NCI-H524 treated with DMSO at 0.1 percent for 48 hours (cell line): ENCODE results near the gene KIAA0825.

Experiments
- DNase-seq: peaks from one replicate; lab custom pipeline; 2025; lab: John Stamatoyannopoulos, UW

The KIAA0825 gene

GRCh38 chr5:94313188-94313587 lies 305.2 kb downstream of the KIAA0825 start:
- DNase-seq, result no peak

GRCh38 chr5:94312298-94312697 lies 306.1 kb downstream of the KIAA0825 start:
- DNase-seq, result no peak

- no peak for DNase-seq
Observed at GRCh38 chr5:94310833-94311232, 307.6 kb downstream of the KIAA0825 start.

DNA sequence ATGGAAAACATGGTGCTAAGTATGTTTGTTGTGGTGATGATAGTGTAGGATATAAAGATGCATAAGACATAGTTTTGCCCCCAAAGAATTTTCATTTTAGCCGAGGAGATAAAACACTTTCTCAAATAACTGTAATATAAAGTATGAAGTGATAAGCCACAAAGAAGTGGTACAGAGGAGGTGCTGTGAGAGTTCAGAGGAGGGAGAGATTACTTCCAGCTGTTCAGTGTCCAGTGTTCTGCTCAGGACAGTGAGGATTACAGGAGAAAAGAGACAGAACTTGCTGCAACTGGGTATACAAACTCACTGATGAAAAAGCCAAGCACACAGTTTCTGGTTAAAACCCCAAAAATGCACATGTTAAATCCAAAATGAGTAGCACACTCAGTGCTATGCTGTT lies 309.3 kb downstream of the KIAA0825 start:
- DNase-seq, result no peak

DNA sequence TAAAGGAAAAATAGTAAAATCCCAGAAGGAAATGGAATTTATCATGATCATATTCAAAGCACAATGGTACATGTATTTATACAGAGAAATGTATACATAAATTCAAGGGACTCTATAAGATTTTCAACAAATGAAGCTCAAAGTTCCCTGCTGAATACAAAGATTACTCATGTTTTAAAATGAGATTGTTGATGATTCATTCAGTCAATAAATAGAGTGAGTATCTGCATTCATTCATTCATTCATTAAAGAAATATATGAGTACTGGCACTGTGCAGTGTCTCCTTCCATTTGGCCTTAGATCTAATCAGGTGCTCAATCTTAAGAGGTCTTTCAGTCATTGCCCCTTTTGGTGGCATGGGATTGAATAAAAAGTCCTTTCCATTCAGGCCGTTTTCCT lies 310.0 kb downstream of the KIAA0825 start:
- DNase-seq, result no peak

DNA sequence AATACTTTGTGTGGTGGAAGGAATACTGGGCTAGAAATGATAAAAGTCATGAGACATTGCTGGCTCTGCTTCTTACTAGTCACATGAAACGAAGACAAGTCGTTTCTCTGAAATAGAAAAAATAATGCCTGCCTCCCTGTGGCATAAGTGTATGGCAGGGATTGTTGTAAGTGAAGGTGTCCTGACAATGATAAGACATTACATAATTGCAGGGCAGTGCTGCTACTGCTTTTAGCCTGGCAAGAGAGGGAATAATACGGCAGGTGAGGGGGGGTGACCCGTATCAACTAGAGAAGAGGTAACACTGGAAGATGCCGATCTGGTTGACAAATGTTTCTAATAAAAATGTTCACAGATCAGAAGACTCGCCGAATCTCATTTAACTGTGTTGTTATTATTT lies 314.3 kb downstream of the KIAA0825 start:
- DNase-seq, result no peak

- DNase-seq, result no peak
Observed at GRCh38 chr5:94288937-94289336, 329.5 kb downstream of the KIAA0825 start.

DNA sequence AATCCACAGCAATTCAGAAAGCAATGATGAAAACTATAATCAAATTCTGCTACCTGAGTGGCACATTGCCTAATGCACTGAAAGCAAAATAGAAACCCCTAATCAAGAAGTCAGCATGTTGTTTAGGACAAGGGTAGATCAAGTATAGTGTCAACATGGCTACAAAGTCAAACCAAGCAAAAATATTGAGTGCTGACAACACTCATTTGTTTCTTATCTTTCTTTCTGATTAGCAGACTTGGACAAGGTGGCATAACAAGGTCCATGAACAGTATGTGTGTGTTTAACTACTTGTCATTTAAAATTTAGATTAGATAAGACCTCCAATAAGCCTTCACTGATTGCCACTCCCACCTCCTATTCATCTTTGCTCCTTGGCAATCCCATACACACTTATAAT lies 332.4 kb downstream of the KIAA0825 start:
- DNase-seq, result no peak

DNA sequence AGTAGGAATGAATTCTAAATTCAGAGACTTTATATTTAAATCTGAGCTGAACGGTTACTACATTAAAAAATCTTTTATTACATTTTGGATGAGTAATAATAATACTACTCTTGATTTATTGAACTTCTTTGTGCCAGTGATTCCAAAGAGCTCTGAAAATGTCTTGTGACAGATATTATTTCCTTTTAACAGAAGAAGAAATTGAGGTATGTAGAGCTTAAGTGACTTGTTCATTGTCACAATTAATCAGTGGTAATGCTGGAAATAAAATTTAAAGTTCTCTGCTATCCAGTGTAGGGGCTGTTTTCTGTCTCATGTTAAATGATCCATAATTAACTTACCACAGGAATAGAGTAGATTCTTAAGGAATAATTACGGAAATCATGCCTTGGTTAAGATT lies 335.3 kb downstream of the KIAA0825 start:
- no peak for DNase-seq

GRCh38 chr5:94281236-94281801 lies 337.1 kb downstream of the KIAA0825 start:
- no peak for DNase-seq

DNA sequence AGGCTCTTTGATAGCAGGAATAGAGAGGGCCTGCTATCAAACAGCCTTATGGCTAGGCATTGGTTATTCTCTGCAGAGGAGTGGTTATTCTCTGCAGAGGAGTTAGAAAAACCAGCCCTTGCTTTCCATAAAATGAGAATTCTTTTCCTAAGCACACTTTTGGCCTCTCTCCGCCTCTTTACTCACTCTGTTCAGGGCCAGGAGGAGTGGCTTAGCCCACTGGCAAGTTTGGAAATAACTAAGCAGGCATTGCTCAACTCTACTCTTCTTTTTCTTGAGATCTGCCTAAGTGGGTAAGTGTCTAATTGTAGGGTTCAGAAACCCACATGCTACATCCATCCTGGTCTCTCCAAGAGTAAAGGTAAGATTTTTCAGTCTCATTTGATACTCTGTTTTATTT lies 341.7 kb downstream of the KIAA0825 start:
- no peak for DNase-seq

DNA sequence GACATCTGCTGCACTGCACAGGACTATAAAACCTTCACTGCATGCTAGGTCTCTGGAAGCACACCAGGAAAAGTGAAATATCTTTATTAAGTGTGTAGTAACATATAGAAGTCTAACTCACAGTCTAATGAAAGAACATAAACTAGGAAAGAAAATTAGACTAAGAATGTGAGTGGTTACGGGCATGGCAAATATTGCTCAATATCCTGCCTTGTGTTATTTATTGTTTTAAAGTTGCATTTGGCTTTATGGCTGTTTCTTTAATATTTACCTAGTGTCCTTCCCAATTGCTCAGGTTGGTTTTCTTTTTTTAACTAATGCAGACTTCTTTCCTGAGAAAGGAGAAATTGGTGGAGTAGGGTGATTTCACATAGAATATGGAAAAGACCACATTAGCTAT lies 342.4 kb downstream of the KIAA0825 start:
- no peak for DNase-seq

- no peak for DNase-seq
Observed at GRCh38 chr5:94274707-94275106, 343.7 kb downstream of the KIAA0825 start.

GRCh38 chr5:94268226-94268625 lies 350.2 kb downstream of the KIAA0825 start:
- no peak for DNase-seq

DNA sequence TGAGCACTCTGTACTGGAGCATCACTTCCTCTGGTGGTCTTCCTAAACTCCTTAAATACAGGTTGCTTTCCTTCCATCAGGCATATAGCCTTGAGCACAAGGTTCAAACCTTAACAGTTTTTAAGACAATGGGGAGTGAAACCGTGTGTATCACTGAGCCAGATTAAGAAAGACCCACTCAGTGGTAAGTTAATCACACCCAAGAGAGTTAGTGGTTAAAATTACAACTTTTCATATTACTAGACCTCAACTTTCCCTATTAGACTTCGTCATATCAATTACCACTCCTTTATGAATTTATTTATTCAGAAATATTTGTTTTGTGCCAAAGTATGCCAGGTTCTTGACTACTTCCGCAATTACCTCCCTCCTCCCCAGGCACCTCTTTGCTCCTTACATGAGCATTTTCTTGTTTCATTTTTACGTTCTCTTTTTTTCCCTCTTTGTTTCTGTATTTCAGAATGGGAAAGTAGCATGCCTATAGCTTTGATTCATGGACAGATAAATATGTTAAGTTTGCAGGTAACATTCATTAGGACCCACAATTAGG lies 351.0 kb downstream of the KIAA0825 start:
- no peak for DNase-seq

DNA sequence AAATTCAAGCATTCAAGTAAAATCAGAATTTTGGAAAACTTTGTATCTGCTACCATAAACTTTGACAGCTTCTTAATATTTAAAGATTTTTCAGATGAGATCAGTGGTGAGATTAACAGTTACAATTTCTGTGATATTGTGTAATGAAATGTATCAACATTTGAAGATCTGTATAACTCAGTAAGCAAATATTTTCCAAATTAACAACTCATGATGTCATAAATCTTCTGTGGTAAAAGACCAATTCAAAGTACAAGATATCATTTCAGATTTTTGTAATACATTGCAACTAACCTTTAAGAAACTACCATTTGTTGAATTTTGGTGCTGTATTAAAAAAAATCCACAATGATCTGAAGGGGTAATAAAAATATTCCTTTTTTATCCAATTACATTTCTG lies 352.2 kb downstream of the KIAA0825 start:
- DNase-seq, result no peak

GRCh38 chr5:94263068-94263467 lies 355.3 kb downstream of the KIAA0825 start:
- no peak for DNase-seq

DNA sequence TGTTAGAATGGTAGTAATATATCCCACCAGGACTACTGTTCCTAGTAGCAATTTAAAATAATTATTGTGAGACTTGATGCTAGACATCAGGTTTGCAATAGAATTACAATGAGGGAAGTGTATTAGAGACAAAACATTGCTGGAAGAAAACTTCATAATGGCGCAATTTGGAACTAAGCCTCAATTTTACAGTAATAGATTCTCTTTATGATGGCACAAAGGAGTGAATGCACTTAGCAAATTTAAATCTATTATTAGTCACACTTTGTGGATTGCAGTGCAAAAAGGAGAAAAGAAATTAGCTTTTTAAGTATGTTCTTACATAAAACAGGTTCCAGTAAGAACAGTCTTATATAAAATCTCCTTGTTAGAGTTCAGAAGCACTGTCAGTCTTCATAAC lies 358.3 kb downstream of the KIAA0825 start:
- no peak for DNase-seq

- no peak for DNase-seq
Observed at GRCh38 chr5:94254214-94254613, 364.2 kb downstream of the KIAA0825 start.

GRCh38 chr5:94250985-94251384 lies 367.4 kb downstream of the KIAA0825 start:
- DNase-seq, result no peak

DNA sequence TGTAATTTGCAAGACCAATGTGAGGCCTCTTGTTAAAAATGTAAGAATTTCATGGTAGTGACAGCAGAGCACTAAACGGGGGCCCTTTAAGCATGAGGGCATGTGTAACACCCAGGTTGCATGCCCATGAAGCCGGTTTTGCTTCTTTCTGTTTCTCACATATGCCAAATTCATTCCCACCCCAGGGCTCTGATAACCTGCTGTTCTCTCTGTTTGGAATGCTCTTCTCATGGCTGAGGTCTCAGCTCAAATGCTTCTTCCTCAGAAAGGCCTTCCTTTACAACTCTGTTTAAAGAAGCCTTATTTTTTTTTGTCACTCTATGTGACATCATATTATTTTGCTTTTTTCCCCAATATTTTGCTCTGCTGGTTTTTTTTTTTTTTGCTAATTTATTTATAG lies 369.0 kb downstream of the KIAA0825 start:
- DNase-seq, result no peak

GRCh38 chr5:94248175-94248875 lies 370.1 kb downstream of the KIAA0825 start:
- DNase-seq, result no peak

DNA sequence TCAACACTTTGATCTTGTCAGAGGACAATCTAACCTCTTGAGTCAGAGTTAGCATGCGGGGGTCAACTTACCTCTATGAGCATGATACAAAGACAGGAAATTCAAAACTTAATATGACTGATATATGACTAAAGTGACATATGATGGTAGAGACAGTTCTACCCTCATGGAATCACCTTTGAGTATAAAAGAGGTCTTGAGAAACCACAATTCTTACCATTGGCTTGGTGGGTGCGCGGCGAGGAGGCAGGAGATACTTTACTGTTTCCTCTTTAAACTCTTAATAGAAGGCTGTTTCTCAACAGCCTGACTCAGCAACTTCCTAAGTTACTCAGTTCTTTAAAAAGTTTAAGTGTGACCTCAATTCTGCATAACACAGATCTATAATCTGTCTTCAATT lies 372.8 kb downstream of the KIAA0825 start:
- no peak for DNase-seq

- DNase-seq, result no peak
Observed at GRCh38 chr5:94244921-94245320, 373.5 kb downstream of the KIAA0825 start.
